ENCODE data around the gene PTPRT. TPM values are rescaled to one million over a fixed set of nuclear protein-coding genes. Genes with fewer than 3 reads are reported as not detected.

Gene PTPRT
- polyA plus RNA-seq, 3 donors, result not detected

GRCh38 chr20:42957018-42957703 lies 232.5 kb downstream of the PTPRT start:
- H4K20me1 ChIP-seq (ENCODE audit: insufficient read depth, low read length), result no peaks in the 10 kb centered on the region
- no peak for DNase-seq
- H3K27me3 Mint-ChIP-seq (ENCODE audit: low read depth in 3 of 3), result peaks cover 0 to 2% (median 1%) of the 10 kb centered on the region in 3 donors
- no peaks in the 10 kb centered on the region for H3K9me3 ChIP-seq (replicated peaks in 1 of 2; ENCODE audit: control insufficient read depth in 1 of 2, insufficient read depth in 1 of 2, low read length in 2 of 2)
- no peak overlapping the region for H2AFZ ChIP-seq (ENCODE audit: insufficient read depth, low read depth, low read length, poor library complexity, severe bottlenecking)
- no peaks in the 10 kb centered on the region for H3K27me3 ChIP-seq (ENCODE audit: control insufficient read depth in 2 of 2, insufficient read depth in 2 of 2, low read length in 2 of 2)
- H3K4me2 ChIP-seq (replicated peaks; ENCODE audit: extremely low read depth, low read length, poor library complexity, severe bottlenecking), result no peak overlapping the region
- no peak for TF ChIP-seq CTCF (IDR thresholded peaks at IDR 0.05)
- peak overlapping the region in 1 of 7 donors; percentile 21 for H3K27ac Mint-ChIP-seq
- no peak overlapping the region for H3K27ac ChIP-seq (ENCODE audit: low read depth in 1 of 2, low read length in 2 of 2)
- H3K9me3 Mint-ChIP-seq, result peaks cover 0 to 4% (median 2%) of the 10 kb centered on the region in 7 donors
- no peak overlapping the region for H3K4me3 Mint-ChIP-seq
- H3K4me3 ChIP-seq (replicated peaks in 1 of 3; ENCODE audit: low read depth in 2 of 3, low read length in 3 of 3), result no peak overlapping the region
- no peaks in the 10 kb centered on the region for H3K36me3 Mint-ChIP-seq
- no peaks in the 10 kb centered on the region for H3K79me2 ChIP-seq (ENCODE audit: insufficient read depth, low read length)
- no peaks in the 10 kb centered on the region for H3K4me1 ChIP-seq (ENCODE audit: control insufficient read depth in 1 of 2, insufficient read depth in 2 of 2, low read length in 2 of 2)
- H3K4me1 Mint-ChIP-seq, result no peaks in the 10 kb centered on the region
- H3K9ac ChIP-seq (ENCODE audit: insufficient read depth, low read length, poor library complexity, severe bottlenecking), result no peak overlapping the region
- intact Hi-C loops (cut with micrococcal nuclease), result no loop called here
- WGBS (ENCODE audit: insufficient coverage), result 60% methylated on average over 1 of the region's 9 CpGs
- no peaks in the 10 kb centered on the region for H3K36me3 ChIP-seq (replicated peaks in 1 of 2; ENCODE audit: control insufficient read depth in 1 of 2, insufficient read depth in 2 of 2, low read length in 2 of 2)

GRCh38 chr20:42955713-42956112 lies 234.0 kb downstream of the PTPRT start:
- 82% methylated on average over 3 of the region's 4 CpGs for WGBS (ENCODE audit: insufficient coverage)
- Histone ChIP-seq H3K36me3 (replicated peaks in 1 of 2; ENCODE audit: control insufficient read depth in 1 of 2, insufficient read depth in 2 of 2, low read length in 2 of 2) (no peaks in the 10 kb centered on the region), H2AFZ (ENCODE audit: insufficient read depth, low read depth, low read length, poor library complexity, severe bottlenecking) (no peak overlapping the region), H3K27ac (ENCODE audit: low read depth in 1 of 2, low read length in 2 of 2) (no peak overlapping the region), H3K79me2 (ENCODE audit: insufficient read depth, low read length) (no peaks in the 10 kb centered on the region), H3K4me3 (replicated peaks in 1 of 3; ENCODE audit: low read depth in 2 of 3, low read length in 3 of 3) (no peak overlapping the region), H3K9ac (ENCODE audit: insufficient read depth, low read length, poor library complexity, severe bottlenecking) (no peak overlapping the region), H3K27me3 (ENCODE audit: control insufficient read depth in 2 of 2, insufficient read depth in 2 of 2, low read length in 2 of 2) (no peaks in the 10 kb centered on the region), H3K4me2 (replicated peaks; ENCODE audit: extremely low read depth, low read length, poor library complexity, severe bottlenecking) (no peak overlapping the region), H3K9me3 (replicated peaks in 1 of 2; ENCODE audit: control insufficient read depth in 1 of 2, insufficient read depth in 1 of 2, low read length in 2 of 2) (no peaks in the 10 kb centered on the region), H4K20me1 (ENCODE audit: insufficient read depth, low read length) (no peaks in the 10 kb centered on the region), H3K4me1 (ENCODE audit: control insufficient read depth in 1 of 2, insufficient read depth in 2 of 2, low read length in 2 of 2) (no peaks in the 10 kb centered on the region)
- Mint-ChIP-seq H3K4me3 (no peak overlapping the region), H3K36me3 (no peaks in the 10 kb centered on the region), H3K27me3 (ENCODE audit: low read depth in 3 of 3) (peaks cover 0 to 2% (median 1%) of the 10 kb centered on the region in 3 donors), H3K27ac (peak overlapping the region in 1 of 7 donors; percentile 56), H3K4me1 (no peaks in the 10 kb centered on the region), H3K9me3 (peaks cover 0 to 7% (median 2%) of the 10 kb centered on the region in 7 donors)
- intact Hi-C loops (cut with micrococcal nuclease), result no loop called here
- no peak for DNase-seq
- no peak for TF ChIP-seq CTCF (IDR thresholded peaks at IDR 0.05)

All from CD14-positive monocyte (primary cell).